Dermis microvascular lymphatic vessel endothelial cell (primary cell): Measurements from ENCODE around the gene LAMA3. TPM values are rescaled to one million over a fixed set of nuclear protein-coding genes. Genes with fewer than 3 reads are reported as not detected.
"Not testable (repeated sequence)": the region's sequence is repeated elsewhere in the genome, so short reads cannot be mapped to it uniquely, and the experiment has no call there.

Experiments used
- DNase-seq, 2 donors: peaks; one replicate each; pipeline versions ENCODE4 v3.0.0 to v3.0.0-alpha.2; 2010; ENCODE audit warnings: low read depth in 2 of 2
- total RNA-seq: library from RNA; depleted of rRNA; stranded (reverse); fragments of >200 nt; gene quantifications from 2 replicates; pipeline ENCODE4 v1.2.1, GENCODE V29; 2014

The LAMA3 gene
- total RNA-seq, 1 donor from 2014 or later: 6.5 TPM

DNA sequence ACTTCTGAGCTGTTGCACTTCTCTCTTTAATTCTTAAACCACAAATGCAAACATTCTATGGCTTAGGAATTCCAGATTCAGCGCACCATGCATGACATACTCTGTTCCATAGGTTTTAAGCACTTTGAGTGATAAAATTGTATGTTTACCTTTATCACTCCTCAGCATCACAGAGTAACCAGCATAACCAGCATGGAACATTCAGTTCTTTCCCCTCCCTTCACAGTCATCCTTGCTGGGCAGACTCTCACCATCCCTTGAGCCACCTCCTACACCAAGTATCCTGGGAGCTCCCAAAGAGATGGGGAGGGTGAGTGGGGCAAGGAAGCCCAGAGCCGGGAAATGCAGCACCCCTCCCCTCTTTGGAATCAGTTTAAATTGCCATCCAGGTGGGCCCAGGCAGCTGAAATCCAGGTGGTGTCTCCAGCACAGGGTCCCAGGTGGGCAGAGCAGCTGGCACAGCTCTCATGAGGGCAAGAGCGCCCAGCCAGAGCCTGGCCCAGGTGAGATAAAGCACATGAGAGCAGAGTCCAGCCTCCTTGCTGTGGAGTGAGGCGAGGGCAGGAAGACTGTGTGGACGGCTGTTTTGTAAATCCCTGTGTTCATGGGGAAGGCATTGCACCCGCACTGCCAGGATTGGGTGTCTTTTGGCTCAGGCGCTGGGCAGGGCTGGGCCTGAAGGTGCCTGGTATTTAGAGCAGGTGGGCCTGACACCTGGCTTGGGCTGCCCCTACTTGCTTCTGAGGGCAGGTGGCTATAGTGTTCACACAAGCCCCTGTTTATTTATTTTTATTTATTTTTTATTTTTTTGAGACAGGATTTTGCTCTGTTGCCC lies 36.8 kb downstream of the LAMA3 start:
- DNase-seq: no peak

- DNase-seq: no peak
Observed at GRCh38 chr18:23727707-23728493, 38.6 kb downstream of the LAMA3 start.

- DNase-seq: no peak
Observed at GRCh38 chr18:23730857-23731256, 41.6 kb downstream of the LAMA3 start.

- DNase-seq: no peak
Observed at GRCh38 chr18:23731861-23732260, 42.6 kb downstream of the LAMA3 start.

- no peak for DNase-seq
Observed at GRCh38 chr18:23732439-23732838, 43.2 kb downstream of the LAMA3 start.

DNA sequence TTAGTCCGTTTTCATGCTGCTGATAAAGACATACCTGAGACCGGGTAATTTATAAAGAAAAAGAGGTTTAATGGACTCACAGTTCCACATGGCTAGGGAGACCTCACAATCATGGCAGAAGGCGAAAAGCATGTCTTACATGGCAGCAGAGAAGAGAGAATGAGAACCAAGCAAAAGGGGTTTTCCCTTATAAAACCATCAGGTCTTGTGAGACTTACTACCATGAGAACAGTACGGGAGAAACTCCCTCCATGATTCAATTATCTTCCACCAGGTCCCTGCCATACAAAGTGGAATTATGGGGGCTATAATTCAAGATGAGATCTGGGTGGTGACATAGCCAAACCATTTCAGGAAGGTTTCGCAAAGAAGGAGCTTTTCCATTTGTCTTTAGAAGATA lies 44.0 kb downstream of the LAMA3 start:
- DNase-seq: not testable (repeated sequence)

DNA sequence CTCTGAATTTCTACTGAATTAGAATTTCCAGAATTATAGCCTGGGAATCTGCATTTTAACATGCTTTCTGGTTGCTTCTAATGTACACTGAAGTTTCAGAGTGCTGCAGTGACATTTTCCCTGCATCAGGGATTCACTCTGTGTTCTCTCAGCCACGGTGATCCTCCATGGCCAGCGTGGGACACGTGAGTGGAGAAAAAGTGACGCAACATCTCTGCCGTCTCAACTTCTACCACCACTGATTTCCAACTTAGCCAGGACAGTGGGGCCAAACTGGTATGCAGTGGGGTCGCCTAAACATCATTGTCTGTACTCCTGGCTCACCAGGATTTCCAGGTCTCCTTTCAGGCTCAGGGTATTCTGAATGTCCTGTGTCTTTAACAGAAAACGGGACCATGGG lies 44.6 kb downstream of the LAMA3 start:
- no peak for DNase-seq

GRCh38 chr18:23735021-23735464 lies 45.8 kb downstream of the LAMA3 start:
- DNase-seq: peak in 1 of 2 donors; percentile 39

DNA sequence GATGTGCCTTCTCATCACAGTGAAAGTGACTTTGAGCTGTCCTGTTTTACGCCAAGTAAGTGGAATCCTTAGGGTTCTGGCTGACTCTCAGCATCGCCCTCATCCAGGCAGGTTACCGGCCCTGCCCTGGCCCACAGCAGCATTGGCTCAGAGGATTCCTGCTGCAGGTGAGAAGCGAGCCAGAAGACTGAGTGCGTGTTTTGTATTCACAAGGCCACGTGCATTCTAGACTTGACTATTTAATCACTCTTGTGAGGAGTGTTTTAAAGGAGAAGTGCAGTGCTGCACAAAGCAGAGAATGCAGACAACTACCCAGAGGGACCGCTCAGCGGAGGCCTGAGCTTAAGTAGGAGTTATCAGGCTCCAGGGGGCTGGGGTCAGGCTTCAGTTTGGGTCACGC lies 48.3 kb downstream of the LAMA3 start:
- no peak for DNase-seq

- no peak for DNase-seq
Observed at GRCh38 chr18:23738151-23738550, 48.9 kb downstream of the LAMA3 start.

DNA sequence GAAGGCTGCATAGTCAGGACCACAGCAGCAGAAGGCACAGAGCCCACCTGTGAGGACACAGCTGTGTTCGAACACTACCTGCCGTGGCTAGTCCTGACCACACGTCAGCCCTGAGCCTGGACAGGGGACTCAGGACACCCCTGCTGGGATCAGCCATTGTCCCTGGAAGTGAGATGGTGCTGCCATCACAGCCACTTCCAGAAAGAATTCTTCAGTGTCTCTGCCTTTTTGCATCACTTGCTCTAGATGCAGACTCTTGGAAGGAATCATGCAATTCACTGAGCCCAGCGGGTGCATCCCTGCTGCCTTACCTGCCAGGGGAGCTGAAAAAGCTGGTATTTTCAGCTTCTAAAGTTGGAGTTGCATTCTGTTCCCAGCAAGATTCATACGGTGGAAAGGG lies 49.3 kb downstream of the LAMA3 start:
- DNase-seq: no peak

DNA sequence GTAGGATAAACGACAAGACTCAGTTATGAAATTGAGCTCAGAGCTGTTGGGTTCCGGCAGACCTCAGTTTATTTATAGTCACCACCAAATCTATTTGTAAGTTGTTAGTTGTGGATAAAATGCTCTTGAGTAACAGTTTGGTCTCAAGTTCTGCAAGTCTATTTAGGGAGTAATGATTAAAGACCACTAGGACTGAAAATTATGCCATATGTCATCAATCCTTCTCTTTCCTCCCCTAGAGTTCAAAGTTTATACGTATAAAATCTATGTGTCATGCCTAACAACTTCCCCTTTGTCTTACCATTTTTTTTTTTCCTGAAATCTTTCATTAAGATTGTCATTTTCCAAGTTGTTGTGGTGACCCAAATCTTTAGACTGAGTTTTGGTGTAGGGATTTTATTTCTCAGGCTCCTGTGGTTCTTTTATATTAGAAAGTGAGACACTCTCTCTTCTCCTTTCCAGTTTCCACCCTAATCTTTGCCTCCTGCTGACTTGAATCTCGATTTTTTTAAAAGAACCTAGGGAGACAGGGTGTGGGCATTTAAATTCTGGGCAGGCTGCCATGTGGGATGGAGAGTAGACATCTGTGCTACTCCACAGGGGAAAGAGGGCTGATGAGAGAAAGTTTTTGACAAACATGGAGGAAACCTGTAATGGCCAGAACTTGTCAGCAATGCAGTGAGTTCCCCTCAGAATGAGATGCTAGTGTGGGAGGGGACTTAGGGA lies 51.0 kb downstream of the LAMA3 start:
- no peak for DNase-seq

DNA sequence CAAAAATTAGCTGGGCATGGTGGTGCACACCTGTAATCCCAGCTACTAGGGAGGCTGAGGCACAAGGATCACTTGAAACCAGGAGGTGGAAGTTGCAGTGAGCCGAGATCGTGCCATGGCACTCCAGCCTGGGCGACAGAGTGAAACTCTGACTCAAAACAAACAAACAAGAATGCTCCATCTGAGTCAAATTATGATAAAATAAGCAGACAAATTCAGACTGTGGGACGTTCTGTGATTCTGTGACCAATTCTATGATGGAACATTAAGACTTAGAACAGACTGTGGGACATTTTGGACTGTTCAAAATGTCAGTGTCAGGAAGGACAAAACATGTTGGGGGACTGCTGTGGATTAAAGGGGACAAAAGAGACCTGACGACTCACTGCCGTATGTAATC lies 52.7 kb downstream of the LAMA3 start:
- DNase-seq: not testable (repeated sequence)

GRCh38 chr18:23743733-23744333 lies 54.6 kb downstream of the LAMA3 start:
- no peak for DNase-seq

GRCh38 chr18:23745366-23745765 lies 56.1 kb downstream of the LAMA3 start:
- DNase-seq: no peak

- DNase-seq: no peak
Observed at GRCh38 chr18:23746851-23747250, 57.6 kb downstream of the LAMA3 start.

- DNase-seq: no peak
Observed at GRCh38 chr18:23752363-23752762, 63.1 kb downstream of the LAMA3 start.

GRCh38 chr18:23752796-23753195 lies 63.5 kb downstream of the LAMA3 start:
- no peak for DNase-seq

- no peak for DNase-seq
Observed at GRCh38 chr18:23756590-23757436, 67.6 kb downstream of the LAMA3 start.

DNA sequence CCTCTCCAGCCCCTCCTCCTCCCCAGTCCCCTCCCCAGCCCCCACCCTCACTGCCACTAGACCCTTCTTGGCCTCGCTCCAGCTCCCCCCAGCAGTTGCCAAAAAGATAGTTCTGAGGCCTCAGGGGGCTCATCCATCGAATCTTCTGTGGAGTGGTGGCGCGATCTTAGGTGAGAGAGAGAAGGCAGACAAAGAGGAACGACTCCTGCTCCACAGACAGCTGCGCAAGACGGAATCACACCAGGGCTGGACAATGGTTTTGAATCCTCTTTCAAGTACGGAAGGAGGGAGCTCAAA lies 68.1 kb downstream of the LAMA3 start:
- DNase-seq: no peak

- no peak for DNase-seq
Observed at GRCh38 chr18:23758281-23758680, 69.0 kb downstream of the LAMA3 start.
